ENCODE data around the gene NUDCD3.

Gene NUDCD3

GRCh38 chr7:44353668-44354067 lies 136.8 kb downstream of the NUDCD3 start:
- DNase-seq (ENCODE audit: low read depth in 2 of 2), result no peak

GRCh38 chr7:44348851-44349781 lies 141.3 kb downstream of the NUDCD3 start:
- no peak for DNase-seq (ENCODE audit: low read depth in 2 of 2)

- DNase-seq (ENCODE audit: low read depth in 2 of 2), result peak; percentile 2 to 6
These were observed 142.2 kb downstream of the NUDCD3 start for GRCh38 chr7:44348300-44348699.

GRCh38 chr7:44347546-44348114 lies 142.8 kb downstream of the NUDCD3 start:
- no peak for DNase-seq (ENCODE audit: low read depth in 2 of 2)

GRCh38 chr7:44346063-44346462 lies 144.4 kb downstream of the NUDCD3 start:
- no peak for DNase-seq (ENCODE audit: low read depth in 2 of 2)

GRCh38 chr7:44341401-44341800 lies 149.1 kb downstream of the NUDCD3 start:
- no peak for DNase-seq (ENCODE audit: low read depth in 2 of 2)

GRCh38 chr7:44338600-44338999 lies 151.9 kb downstream of the NUDCD3 start:
- no peak for DNase-seq (ENCODE audit: low read depth in 2 of 2)

GRCh38 chr7:44336491-44336890 lies 154.0 kb downstream of the NUDCD3 start:
- no peak for DNase-seq (ENCODE audit: low read depth in 2 of 2)

- DNase-seq (ENCODE audit: low read depth in 2 of 2), result no peak
These were observed 155.3 kb downstream of the NUDCD3 start for GRCh38 chr7:44335184-44335583.

GRCh38 chr7:44334734-44335097 lies 155.7 kb downstream of the NUDCD3 start:
- DNase-seq (ENCODE audit: low read depth in 2 of 2), result no peak

GRCh38 chr7:44333911-44334733 lies 156.3 kb downstream of the NUDCD3 start:
- no peak for DNase-seq (ENCODE audit: low read depth in 2 of 2)

- no peak for DNase-seq (ENCODE audit: low read depth in 2 of 2)
These were observed 158.8 kb downstream of the NUDCD3 start for GRCh38 chr7:44331682-44332081.

- no peak for DNase-seq (ENCODE audit: low read depth in 2 of 2)
These were observed 160.1 kb downstream of the NUDCD3 start for GRCh38 chr7:44330331-44330730.

GRCh38 chr7:44329888-44330287 lies 160.6 kb downstream of the NUDCD3 start:
- DNase-seq (ENCODE audit: low read depth in 2 of 2), result no peak

Measured in fibroblast of skin of left quadriceps (primary cell).